Activated naive CD4-positive, alpha-beta T cell treated with Interleukin-2 at 50 U/mL for 16 hours (primary cell): ENCODE measurements around the gene HECTD2.
"Not testable (repeated sequence)": the region's sequence is repeated elsewhere in the genome, so short reads cannot be mapped to it uniquely, and the experiment has no call there.

Experiments used
- DNase-seq: peaks from one replicate; pipeline ENCODE4 v3.0.0-alpha.2; 2020

Gene HECTD2

DNA sequence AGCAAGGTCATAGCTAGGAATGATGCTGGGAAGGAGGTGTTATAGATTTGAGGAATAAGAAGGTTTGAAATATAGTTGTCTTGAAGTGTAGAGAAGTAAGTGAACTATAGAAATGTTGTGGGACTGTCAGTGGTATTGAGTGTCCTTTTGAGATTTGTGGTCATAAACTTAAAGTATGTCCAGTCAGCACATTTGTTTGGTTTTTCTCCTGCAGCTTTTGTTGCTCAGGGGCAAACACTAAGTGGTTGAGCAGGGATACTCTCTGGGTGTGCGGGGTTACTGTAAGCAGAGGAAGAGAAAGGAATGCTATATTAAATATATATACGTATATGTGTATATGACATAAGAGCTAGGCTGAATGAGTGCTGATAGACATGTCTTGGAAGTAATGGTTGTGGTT, 67.1 kb downstream of the HECTD2 start:
- DNase-seq: no peak

DNA sequence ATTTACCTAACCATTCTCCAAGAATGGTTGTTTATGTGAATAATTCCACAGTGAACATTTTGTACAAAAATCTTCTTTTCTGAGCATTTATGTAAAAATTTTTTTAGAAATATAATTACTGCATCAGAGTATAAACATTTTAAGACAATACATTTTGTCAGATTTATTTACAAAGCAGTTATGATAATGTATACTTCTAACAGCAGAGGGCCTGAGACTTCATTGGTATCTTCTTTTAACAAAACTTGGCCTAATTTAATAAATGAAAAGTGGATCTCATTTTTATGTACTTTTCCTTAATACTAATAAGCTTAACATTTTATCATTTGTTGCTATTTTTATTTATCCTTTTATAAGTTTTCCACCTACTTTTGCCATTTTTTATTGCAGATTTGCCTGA, 69.4 kb downstream of the HECTD2 start:
- no peak for DNase-seq

DNA sequence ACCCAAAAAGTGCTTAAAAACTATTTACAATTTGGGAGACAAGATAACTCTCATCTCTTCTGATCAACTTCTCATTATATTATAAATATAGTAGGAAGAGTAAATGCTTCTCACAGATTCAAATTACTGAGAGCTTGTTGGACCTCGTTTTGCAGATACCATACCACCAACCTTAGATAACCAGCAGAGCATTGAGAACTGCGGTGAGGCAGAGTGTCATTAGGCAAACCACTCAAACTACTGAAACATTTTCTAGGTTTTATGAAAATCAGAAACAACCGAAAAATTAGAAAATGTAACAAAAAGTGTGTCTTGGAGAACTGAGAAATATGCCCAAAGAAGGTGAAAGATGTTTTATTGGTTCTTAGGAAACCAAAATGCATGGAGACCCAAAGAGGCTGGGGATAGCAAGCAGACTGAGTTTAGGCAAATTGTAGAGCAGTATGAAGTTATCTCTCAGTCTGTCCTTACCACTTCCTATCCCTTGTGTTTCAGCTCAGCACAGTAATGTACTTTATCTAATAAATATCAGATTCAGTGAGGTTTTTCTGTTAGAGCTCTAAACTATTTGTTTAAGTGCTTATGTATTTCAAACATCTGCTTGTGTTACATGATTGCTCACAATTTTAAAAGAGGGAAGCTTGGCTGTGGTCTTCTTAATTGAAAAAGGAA, 77.9 kb downstream of the HECTD2 start:
- no peak for DNase-seq

DNA sequence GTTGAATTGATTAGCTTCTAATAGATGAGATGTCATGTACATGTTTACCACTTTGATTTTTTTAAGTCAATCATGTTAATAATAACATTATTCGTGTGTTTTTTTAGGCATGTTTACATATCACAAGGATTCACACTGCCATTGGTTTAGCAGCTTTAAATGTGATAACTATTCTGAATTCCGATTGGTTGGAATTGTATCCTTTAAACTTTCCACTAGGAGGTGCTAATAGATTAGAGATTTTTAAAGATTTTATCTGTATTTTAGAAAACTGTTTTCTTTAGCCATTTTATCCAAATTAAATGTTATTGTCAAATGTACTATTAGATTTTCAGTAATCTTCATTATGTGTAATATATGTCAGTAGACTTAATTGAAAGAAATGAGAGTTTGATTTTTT, 83.2 kb downstream of the HECTD2 start:
- DNase-seq: no peak

DNA sequence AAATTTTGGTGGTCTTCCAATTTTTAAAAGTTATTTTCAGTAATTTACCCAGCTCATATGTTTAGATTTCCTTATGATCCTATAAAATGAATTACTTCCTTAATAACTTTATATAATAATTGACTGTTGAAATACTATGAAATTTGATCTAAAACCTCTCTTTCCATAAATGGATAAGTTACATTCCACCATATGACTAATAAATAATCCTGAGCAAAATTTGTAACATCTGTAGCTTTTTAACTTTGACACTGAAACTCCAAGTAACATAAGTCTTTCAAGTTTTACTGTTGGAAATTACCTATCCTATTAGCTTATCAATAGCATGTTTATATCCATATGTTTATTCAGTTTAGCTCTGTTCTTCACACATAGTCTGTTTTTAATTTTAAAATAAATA, 85.3 kb downstream of the HECTD2 start:
- no peak for DNase-seq

DNA sequence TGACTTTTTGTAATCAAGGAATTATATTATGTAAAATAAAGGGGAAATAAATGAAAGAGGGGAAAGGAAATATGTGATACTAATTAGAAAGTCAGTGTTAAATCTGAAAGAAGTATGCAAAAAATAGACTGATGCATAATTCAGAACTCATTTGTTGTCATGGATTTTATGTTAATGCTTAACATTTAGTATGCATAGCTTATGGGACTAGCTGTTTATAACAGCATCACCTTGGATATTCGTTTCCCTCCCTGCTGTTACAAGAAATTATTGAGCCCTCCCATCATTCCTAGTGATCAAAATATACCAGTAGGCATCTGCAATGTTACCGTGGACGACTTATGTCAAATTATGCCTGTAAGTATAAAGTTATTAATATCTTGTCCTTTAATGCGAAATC, 85.9 kb downstream of the HECTD2 start:
- no peak for DNase-seq

DNA sequence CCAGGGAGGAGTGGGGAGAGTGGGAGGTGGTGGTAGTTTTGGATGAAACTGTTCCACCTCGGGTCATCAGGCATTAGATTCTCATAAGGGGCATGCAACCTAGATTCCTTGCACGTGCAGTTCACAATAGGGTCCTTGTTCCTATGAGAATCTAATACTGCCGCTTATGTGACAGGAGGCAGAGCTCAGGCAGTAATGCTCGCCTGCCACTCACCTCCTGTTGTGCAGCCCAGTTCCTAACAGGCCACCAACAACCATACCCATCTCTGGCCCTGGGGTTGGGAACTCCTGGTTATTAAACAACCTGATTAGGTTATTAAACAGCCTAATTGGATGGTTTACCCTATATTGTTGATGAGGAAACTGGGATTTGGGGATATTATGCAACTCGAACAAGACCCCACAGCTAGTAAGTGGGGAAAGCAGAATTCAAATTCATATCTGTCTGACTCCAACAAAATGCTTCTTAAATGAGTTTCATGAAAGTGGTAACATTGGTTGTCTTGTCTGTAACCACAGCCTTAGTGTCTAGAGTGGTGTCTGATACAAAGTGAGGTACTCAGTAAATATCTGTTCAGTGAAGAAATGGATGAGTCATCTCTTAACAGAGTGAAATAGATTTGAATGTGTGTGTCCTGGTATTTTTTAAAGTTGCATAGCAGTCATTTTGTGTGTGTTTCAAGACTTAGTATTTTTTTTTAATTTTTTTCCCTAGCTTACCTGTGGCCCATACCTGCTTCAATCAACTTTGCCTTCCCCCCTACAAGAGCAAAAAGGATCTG, 101.6 kb downstream of the HECTD2 start:
- DNase-seq: no peak

DNA sequence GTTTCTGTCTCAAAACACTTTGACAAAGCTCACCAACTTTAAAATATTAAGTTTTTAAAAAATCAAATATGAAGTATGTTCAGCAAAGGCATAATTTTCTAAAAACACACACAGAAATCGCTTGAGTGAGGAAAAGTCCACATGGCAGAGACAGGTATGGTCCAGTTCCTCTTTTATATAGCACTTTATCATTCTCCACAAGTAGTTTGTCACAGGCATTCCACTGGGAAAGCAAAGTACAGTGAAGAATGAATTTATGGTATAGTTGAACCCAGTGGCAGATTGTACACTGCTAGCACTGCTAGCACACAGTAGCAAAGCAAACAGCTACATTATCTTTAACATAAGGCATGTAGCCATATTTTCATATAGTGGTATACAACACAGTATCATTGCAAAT, 102.3 kb downstream of the HECTD2 start:
- no peak for DNase-seq

DNA sequence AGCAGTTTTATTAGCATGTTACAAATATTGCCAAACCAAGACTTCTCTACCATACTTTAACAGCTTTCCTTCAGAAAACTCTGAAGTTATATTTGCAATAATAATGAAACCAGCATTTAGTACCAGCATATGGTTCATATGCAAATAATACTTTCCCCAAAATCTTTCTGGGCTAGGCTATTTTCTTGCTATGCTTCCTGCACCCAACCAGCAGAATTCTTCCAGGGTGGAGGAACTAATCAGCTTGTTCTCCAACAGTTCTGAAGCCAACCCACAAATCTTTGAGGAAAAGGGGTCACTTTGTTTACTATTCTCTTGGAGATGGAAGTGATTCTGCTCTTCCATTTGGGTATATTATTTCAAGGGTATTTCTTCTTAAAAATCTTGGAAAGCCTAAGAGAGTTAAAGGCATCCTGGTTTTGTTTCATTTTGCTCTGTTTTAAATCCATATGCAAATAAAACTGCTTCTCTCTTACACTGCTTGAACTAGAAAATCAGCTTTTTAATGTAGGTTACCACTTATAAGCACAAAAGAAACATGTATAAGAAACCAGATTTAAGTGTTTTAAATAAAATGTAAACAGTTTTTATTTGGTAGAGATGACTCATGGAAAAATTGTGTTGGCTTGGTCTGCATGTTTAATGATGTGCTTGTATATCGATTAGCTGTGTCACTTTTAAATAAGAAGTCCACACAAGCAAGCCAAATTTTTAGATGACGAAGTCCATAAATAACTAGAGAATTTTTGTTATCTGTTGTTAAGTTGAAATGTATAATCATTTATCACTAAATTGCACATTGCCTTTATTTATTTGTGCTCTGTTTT, 103.7 kb downstream of the HECTD2 start:
- no peak for DNase-seq

DNA sequence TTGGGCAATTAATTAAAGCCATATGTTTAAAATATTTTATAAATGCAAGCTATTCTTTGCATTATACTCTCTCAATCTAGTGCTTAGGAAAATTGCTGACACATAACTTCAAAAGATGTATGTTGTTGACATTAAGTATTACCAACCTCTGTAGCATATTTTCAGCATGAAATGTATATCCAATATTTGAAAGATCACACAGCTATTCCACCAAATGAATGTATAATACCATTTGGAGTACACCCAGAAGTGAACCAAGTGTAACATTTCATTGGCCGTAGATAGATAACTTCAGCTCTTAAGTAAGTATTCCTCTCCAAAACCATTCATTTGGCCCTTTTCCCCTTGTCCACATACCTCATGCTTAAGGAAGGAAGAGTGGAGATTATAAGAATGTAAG, 104.6 kb downstream of the HECTD2 start:
- no peak for DNase-seq

DNA sequence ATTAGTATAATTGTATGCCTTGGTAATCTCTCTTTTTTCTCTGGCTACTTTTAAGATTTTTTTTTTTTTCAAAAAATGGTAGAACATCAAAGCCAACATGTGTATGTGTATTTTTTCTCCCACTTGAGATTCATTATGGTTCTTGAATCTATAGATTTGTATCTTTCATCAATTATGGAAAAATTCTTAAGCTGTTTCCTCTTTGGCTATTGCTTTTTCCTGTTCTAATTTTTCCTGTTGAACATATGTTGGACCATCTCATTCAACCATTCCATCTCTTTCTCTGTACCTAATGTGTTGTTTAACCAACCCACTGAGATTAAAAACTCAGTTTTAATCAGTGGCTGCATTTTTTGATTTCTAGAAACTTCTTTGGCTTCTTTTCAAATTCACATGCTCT, 107.2 kb downstream of the HECTD2 start:
- DNase-seq: no peak

DNA sequence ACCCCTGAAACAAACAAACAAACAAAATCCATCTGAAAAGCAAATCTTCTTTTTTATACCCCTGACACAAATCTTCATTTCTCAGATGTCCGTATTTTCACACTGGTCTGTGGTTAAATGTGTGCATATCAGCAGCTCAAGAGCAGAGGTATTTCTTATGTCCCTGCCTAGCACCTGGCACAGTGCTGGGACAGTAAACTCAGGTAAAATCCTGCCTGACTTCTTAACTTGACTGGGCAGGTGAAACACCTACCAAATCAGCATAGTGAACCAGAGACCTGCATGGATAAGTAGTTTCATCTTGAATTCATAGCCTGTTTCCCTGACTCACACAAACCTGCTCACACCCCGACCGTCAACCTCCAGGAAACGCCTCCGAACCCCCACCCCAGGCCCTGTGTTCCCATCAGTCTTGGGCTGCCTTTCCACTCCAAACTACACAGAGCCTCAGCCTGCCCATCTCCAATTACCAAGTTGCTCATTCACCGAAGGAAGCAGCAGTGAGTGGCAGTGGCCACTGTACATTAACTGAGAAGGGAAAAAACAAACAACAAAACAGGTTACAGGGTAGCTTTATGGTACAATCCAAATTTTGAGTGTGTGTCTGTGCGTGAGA, 109.9 kb downstream of the HECTD2 start:
- no peak for DNase-seq

DNA sequence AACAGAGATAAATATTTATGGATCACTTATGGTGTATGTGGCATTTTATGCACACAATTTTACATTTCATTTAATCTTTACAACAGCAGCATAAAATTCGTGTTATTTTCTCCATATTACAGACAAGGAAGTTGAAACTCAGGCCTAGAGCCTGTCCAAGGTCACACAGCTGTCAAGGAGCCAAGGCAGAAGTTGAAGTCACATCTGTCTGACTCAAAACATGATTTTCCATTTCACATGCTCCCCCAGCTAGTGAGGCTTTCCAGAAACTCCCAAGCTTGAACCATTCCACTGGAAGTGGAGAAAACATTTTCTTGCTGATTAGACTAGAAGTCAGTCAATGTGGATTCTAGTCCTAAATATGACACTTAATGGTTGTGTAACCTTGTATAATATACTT, 110.5 kb downstream of the HECTD2 start:
- no peak for DNase-seq

DNA sequence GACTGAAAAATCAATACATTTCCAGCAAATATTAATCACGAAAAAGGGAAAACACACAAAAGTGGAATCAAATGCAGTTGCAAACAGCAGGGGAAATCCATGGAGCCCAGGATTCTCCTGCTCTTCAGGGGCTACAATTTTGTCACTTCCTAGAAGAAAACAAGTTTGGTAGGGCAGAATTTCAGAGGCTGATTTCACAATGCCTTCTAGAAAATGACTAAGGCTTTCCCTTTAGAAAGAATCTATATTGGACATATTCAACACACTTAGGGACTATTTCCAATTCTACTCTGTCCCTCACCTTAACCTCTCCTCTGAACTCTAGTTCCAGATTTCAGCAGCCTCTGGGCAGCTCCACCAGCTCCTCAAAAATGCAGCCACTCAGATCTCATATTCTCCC, 111.3 kb downstream of the HECTD2 start:
- DNase-seq: no peak

DNA sequence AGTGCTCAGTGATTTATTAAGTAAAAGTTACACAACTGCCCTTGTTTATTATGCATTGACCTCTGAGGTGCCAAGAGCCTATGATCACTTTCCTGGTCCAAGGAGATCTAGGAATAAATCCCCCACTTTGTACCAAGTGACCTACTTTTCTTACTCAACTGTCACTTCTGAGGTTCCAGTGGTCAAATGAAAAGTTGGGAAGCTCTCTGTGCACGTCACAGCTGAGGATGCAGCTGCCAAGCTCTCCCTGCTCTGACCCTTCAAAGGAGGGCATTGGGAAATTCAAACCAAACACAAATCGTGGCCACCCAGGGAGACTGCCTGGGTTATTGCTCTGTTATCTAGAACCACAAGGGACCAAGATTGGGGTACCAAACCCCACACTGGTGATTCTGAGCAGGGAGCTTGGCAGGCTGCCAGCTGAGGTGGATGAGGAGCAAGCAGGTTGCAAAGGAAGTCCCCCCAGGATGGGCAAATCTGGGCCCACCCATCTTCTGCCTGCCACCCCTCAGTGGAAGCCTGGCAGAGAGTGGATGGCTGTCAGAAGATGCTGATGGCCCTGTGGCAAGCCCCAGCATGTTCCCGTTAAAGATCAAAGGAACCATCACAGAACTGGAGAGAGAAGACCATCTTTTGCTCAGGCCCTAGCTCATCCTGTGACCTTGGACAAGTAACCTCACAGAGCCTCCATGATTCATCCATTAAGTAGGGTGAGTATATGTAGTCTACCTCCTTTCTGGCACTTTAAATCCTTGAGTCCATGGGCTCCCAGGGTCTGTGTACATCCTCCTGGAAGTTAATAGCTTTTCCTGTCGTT, 116.0 kb downstream of the HECTD2 start:
- no peak for DNase-seq

DNA sequence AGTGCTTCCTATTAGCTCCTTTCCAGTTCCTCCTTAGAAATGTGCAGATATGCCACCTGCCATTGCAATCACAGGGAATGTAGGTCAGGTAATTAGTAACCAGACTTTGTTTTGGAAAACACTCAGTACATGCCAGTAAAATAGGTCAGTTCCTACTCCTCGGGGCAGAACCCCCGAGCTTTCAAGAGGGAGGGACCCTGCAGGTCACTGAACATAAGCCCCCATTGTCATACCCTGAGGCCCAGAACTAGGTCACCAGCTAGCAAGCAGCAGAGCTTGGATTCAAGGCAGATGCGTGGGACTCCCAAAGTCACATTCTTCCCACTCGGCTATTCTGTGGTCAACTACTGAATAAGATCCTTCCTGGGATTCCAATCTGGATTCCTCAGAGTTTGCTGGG, 117.9 kb downstream of the HECTD2 start:
- DNase-seq: no peak

DNA sequence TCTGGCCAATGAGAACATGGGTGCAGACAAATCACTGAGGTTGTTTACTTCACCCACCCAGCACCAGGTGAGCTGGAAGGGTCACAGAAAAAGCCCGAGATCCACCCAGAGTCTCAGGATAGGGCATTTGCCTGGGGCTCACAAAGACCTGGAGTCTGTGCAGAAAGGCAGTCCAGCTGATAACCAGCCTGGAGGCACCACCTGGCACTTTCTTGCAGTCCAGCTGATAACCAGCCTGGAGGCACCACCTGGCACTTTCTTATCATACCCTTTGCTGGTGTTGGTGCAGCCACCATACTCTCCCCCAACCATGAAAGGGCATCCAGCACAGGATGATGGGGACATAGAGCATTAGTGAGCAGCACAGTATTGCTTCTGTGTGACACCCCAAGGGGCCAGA, 118.6 kb downstream of the HECTD2 start:
- DNase-seq: no peak

DNA sequence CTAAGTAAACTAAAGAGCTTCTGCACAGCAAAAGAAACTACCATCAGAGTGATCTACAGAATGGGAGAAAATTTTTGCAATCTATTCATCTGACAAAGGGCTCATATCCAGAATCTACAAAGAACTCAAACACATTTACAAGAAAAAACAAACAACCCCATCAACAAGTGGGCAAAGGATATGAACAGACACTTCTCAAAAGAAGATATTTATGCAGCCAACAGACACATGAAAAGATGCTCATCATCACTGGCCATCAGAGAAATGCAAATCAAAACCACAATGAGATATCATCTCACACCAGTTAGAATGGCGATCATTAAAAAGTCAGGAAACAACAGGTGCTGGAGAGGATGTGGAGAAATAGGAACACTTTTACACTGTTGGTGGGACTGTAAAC, 124.6 kb downstream of the HECTD2 start:
- not testable (repeated sequence) for DNase-seq

DNA sequence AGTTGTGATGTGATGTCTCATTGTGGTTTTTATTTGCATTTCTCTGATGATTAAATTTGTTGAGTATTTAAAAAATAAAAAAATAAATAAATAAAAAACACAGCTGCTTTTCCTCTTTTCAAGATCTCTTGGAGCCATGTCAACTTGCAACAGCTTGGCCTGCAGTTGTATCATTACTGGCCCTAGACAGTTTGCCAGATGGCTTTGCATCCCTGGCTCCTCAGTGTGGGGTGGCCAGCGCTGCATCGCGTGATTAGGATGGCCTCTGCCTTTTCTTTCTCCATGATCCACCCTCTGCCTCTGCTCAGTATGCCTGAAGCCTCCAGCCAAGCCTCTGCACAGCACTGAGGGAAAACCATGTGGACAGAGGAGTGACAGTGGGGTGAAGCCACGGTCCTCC, 126.0 kb downstream of the HECTD2 start:
- DNase-seq: no peak

DNA sequence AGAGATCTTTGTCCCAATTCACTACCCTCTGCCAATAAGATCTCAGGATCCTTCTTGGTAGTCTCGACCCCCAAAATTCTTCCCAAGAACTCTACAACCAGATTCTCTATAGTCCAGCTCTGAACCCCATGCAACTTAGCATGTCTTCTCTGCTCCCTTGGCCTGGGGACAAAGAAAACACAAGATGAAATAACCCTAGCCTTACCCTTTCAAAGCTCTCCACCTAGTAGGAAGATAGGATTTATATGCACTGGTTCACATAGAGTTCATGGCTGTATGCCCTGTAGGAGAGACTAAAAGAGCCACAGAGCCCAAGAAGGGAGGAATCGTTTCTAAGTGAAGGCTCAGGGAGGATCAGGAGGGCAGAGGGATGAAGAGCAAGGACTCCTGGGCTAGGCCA, 126.6 kb downstream of the HECTD2 start:
- DNase-seq: no peak

DNA sequence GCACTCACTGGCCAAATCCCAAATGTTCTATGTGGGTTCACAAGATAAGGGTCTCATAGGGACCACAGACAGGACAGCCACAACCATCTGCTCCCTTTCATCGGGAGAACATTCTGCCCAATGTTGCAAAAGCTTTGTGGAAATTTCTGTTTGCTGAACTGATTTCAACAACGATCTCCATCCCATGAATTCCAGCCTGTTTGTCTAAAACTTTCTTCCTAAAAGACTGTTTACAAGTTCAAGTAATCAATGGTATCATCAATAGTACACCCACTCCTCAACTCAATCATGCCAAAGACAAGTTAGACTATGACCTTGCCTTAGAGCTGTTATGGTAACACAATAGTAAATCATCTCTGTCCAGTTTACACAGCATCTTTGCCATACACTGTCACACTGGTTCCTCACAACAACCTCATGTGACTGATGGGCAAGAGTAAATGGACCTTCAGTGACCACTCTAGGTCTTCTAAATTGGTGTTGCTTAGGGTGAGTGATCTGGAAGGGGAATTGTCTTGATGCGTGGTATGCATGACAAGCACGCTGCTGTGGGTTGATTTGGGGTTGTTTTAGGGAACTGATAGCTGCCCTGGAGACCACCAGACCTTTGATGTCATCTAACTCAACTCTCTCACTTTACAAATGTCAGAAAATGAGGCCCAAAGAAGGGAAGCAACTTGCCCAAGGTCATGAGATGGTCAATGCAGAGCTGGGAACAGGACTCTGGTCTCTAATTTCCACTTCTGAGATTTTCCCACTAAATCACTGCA, 127.7 kb downstream of the HECTD2 start:
- DNase-seq: no peak

DNA sequence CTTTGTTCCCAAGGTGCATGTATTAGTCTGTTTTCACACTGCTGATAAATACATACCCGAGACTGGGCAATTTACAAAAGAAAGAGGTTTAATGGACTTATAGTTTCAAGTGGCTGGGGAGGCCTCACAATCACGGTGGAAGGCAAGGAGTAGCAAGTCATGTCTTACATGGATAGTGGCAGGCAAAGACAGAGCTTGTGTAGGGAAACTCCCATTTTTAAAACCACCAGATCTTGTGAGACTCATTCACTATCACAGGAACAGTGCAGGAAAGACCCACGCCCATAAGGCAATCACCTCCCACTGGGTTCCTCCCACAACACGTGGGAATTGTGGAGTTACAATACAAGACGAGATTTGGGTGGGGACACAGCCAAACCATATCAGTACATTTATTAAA, 129.8 kb downstream of the HECTD2 start:
- DNase-seq: no peak
